Activated CD4-positive, CD25-positive, alpha-beta regulatory T cell treated with anti-CD3 and anti-CD28 coated beads, Interleukin-2, amount 50 U/mL, for 24 hours (primary cell): Measurements from ENCODE around the gene B3GNT5.

Source experiments
- ATAC-seq, 2 donors: fragments of 150-1000 bp; cut with Tn5 transposase; one replicate each; pipeline ENCODE4 v1.10.0; 2021; ENCODE audit warnings: mild to moderate bottlenecking in 1 of 2, moderate library complexity in 1 of 2

Gene B3GNT5

GRCh38 chr3:183230826-183231225 is 22.2 kb upstream of the B3GNT5 start:
- ATAC-seq, result no peak

GRCh38 chr3:183233966-183234365 is 19.1 kb upstream of the B3GNT5 start:
- no peak for ATAC-seq

DNA sequence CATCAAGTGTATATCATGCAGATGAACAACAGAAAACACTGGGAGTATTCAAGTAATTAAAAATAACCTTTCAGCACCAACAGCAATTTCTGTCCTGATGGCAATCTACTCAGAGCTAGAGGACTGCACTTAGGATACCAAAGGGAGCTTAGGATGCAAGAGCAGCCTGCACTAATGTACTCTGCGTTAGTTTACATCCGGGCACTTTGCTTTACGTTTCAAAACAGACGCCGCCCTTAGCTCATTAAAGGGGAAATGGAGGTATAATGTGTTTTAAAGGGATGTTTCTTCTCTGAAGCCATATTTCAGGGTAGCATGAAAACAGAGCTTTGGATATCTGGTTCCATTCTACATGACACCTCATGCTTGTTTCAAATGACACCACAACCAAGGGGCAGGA is 14.0 kb upstream of the B3GNT5 start:
- no peak for ATAC-seq

- ATAC-seq, result no peak
These were observed 10.6 kb upstream of the B3GNT5 start for GRCh38 chr3:183242431-183242830.

DNA sequence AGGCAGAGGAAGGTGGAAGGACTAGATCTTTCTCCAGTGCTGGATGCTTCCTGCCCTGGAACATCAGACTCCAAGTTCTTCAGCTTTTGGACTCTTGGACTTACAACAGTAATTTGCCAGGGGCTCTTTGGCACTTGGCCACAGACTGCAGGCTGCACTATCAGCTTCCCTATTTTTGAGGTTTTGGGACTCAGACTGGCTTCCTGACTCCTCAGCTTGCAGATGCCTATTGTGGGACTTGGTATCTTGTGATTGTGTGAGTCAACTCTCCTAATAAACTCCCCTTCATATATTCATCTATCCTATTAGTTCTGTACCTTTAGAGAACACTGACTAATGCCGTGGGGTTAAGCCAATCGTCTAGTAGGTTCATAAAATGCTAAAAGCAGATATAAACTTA is 8.8 kb upstream of the B3GNT5 start:
- ATAC-seq, result no peak

GRCh38 chr3:183244981-183245476 is 8.0 kb upstream of the B3GNT5 start:
- ATAC-seq, result no peak

- no peak for ATAC-seq
These were observed 6.0 kb upstream of the B3GNT5 start for GRCh38 chr3:183247011-183247589.

GRCh38 chr3:183249006-183249718 is 3.9 kb upstream of the B3GNT5 start:
- ATAC-seq, result no peak

DNA sequence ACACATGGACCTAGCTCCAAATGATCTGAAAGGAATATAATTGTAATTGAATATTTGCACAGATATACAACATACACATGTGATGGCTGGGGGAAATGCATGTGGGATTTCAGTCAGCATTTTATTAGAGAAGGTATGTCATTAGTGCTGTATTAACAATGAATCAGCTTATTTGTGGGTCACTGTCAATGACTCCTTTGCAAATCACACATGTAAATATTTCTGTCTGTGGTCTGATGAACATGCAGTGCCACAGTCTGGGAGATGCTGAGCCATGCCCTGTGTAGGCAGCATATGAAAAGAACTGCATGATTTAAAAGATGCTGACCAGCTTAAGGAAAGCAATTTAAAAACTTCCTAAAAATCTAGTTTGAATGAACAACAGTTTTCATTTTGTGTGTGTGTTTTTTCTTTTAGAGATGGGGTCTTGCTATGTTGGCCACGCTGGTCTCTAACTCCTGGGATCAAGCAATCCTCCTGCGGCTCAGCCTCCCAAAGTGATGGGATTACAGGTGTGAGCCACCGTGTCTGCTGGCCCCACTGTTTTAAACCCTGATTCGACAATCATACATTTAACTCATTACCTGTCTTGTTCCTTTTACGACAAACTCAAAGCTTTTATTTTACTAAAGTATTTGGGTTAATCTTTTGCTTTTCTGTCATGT is 803 bp upstream of the B3GNT5 start:
- peak in 1 of 2 donors; percentile 37 for ATAC-seq

DNA sequence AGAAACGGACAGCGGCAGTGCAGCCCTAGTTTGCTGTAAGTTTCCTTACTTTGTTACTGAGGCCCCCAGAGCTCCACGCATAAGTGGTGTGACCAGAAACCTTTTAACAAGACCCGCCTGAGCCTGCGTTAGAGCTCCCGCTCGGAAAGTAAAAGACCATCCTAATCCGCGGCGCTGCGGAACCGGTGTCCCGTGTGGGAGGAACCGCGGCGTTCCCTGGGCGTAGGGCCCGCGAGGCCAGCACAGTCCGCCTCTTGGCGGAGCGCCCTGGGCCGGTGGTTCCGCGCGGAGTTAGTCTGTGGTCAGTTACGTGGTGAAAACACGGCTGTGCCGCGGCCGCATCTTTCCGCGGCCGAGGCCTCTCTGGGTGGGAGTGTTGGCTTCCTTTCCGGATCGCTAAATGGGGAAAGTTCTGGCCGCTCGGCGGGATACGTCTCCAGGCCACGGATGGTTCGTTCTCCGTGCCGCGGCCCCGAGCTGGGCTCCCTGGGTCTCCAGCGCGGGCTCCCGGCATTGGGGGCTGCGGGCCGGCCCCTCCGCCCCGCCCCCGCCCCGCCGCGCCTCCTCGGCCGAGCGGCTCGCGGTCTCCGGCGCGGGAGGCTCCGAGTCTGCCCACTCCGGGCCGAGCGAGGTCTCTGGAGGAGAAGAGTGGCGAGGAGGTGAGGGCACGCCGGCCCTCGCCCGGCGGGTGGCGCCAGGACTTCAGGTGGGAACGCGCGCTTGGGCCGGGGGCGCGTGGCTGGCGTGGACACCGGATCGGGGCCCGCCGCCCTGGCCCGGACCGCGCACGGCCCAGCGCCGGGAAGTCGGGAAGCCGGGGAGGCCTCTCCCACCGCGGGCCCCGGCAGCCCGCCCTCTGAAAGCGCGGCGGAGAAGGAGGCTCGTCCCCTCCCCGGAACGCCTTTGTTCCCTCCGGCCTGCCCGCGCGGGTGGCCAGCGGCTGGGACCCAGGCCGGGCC is 754 bp downstream of the B3GNT5 start:
- peak; percentile 37 to 55 for ATAC-seq

GRCh38 chr3:183254487-183255347 is 1.7 kb downstream of the B3GNT5 start:
- ATAC-seq, result peak in 1 of 2 donors; percentile 10

DNA sequence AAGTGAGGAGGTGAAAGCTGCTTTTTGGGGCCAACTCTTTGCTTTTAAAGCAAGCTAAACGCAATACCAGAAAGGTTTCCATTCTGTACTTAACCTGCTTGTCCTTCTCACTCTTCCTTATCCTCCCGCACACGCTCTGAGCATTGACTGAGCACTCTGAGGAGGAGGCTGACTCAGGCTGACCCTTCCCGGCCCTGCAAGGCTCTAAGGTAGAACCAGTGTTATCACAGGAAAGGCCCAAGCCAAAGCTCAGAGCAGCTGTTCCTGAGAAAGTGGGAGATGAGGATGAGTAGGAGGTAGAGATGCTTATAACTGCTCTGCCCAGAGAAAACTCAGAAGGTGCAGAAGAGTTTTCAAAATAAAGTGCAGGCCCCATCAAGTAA is 2.3 kb downstream of the B3GNT5 start:
- no peak for ATAC-seq

DNA sequence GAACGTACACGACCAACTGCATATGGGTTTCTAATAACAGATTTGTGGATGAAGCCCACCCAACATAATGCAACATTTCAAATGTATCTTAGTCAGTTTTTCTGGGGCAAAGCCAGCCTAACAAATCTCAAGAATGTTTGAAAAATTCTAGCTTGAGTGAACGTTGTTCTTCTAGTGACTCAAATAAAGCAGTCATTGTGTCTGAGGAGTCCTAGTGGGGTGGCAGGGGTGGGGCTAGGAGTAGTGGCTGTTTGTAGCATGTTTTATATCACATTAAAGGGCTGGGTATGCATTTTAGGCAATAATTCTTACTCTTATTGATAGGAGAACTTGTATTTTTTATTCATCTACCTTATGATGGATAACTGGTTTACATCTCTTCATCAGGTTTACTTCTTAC is 6.0 kb downstream of the B3GNT5 start:
- ATAC-seq, result no peak

DNA sequence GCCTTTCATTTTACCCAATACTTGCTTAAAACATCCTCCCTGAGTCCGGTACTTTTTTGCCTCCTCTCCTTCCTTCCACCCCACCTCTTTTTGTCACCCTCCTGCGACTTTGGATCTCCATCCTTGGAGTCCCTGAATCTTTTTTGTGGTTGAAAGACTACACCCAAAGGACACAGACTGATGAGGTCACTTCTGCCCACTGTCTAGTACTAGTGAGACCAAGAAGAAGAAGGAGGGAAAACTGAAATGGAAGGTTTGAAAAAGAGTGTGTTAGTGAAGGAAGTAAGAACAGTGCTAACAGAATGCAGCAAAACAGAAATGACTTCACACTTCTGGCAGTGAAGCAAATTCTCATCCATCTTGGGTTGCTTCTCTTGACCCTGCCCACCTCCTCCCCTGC is 6.6 kb downstream of the B3GNT5 start:
- no peak for ATAC-seq

DNA sequence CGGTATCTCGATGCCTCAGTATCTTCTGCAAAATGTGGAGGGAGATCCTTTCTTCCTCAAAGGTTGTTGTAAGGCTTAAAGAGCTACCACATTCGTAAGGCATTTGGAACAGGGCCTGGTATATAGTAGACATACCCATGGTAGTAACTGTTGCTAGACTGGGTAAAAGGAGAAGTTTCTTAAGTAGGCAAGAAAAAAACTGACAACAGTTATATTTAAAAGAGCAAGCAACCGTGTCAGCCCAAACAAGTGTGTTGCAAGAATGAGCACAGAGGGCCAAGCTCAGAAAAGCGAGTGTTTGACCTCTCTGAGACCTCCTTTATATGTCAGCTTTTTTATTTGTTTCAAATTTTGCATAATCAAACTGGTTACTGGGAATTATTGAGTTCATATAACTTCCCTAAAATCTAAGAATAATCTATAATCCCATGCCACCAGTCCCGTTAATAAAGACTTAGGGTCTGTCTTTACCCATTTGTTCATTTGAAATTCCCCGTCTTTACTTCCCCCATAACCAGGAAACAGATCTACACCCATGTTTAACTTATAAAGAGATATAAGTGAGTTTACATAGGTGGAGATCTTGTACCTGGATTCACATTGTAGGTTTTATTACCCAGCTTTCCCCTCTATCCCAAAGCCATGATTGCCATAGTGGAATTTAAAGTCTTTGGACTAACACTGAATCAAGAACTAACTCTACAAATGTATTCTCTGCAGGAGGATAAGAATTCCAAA is 7.3 kb downstream of the B3GNT5 start:
- ATAC-seq, result no peak

DNA sequence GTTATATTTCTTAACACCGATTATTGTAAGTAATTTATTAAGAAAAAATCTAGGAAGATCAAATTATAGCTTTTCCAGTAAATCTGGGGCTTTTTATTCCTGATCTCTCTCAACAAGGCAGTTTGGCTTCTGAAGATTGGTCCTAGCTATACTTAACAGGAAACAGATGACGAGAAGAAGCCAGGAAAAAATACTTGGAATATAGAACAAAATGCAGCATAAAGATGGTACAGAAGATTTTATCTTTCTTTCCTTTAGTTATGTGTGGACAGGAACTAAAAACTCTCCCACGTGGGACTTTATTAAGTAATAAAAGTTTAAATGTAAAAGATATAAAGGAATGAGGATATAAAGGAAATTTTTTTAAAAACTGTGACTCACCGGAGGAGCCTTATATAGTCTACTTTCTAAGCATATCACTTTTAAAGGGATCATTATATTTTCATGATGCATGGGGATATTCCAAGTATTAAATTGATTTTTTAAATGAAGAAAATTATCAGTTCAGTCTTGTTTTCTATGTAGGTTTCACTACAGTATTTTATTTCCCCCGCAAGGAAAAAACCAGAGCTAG is 8.2 kb downstream of the B3GNT5 start:
- ATAC-seq, result no peak

GRCh38 chr3:183262875-183263378 is 9.9 kb downstream of the B3GNT5 start:
- no peak for ATAC-seq

DNA sequence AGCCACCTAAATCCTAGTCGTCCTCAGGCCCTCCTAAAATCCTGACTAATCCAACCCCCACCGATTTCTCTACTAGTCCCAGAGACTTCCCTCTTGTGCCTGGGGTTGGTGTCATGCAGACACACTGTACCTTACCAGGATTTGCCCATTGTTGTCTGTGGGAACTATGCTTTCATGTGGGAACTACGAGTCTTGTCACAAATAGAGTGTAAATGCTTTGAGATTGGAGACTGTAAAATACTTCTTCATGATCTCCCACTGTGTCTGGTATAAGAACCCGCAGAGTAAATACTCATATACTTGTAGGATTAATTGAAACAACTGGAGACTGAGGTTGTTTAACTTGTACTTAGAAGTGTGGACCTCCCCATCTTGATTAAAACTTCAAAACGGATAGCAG is 11.2 kb downstream of the B3GNT5 start:
- ATAC-seq, result no peak

DNA sequence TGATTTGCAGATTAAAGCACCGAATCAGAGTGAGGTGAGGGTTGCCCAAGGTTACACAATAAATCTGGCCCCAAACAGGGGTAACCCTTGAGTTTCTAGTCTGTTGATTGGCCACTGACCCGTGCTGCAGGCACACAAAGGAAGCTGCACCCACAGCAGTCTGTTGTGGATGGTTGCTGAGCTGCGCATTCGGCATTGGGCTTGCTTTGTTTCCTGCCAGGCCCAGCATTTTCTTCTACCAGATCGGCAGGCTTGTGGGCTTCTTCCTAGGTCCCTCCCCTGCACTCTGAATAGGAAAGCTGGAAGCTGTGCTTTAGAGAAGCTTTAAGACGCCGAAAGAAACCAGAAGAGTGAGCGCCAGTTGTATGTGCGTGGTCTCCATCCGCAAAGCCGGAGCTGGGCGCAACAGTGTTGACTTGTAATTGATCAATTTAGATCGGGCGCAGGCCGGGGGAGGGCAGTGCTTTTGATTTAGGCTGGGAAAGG is 12.1 kb downstream of the B3GNT5 start:
- no peak for ATAC-seq

DNA sequence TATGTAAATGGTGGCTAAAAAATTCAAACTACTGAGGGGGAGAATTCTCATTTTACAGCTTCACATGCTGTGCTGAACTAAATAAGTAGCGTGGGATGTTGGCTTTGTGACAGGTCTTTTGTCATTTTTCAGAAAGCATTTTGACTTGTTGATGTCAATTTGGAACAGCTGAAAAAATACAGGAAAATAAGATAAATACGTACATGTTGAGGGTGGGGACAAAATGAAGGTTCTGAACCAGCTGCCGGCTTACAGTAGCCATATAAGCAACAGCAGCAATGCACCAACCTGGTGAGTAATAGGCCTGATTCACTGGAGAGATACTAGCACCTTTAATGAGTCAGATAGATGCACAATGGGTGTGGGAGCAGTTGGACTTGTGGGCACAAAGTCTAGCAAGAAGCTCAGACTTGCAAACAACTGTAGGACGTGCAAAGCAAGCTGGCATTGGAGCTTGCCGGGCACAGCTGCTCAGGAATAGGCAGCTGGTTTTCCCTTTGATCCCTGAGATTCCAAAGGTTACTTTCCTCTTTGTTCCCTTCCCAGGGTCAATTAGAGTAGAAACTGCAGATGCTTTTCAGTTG is 12.9 kb downstream of the B3GNT5 start:
- peak; percentile 98 to 100 for ATAC-seq
